HG02870 (cell line): ENCODE measurements around the gene MAPK8IP3.
"Not testable (repeated sequence)": the region's sequence is repeated elsewhere in the genome, so short reads cannot be mapped to it uniquely, and the experiment has no call there.

ENCODE experiments used
- ATAC-seq: cut with Tn5 transposase; IDR thresholded peaks from one replicate; pipeline ENCODE4 v1.9.1; 2021; ENCODE audit warnings: mild to moderate bottlenecking, moderate library complexity; ENCODE audit not compliant: unreplicated experiment

Gene MAPK8IP3

GRCh38 chr16:1732071-1732470 is 26.1 kb downstream of the MAPK8IP3 start:
- no peak for ATAC-seq

- not testable (repeated sequence) for ATAC-seq
These were observed 26.6 kb downstream of the MAPK8IP3 start for GRCh38 chr16:1732551-1732987.

DNA sequence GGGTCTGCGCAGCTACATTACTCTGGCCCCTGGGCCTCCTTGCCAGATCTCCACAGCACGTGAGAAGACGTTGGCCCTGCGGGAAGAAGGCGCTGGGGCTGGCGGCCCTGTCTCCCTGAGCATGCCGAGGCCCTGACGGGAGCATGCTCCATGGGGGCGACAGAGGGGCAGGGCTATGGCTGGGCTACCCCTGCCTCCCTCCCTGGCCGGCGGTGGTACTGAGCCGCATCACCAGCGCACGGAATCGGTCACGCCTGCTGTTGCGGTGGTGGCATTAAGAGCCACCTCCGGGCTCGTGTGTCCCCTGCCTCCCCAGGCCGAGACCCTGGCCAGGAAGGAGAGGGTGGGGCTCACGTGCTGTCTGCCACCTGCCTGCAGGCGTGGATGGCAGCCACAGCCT is 28.1 kb downstream of the MAPK8IP3 start:
- ATAC-seq, result no peak

GRCh38 chr16:1734816-1735215 is 28.8 kb downstream of the MAPK8IP3 start:
- no peak for ATAC-seq

- no peak for ATAC-seq
These were observed 34.2 kb downstream of the MAPK8IP3 start for GRCh38 chr16:1740234-1740633.

DNA sequence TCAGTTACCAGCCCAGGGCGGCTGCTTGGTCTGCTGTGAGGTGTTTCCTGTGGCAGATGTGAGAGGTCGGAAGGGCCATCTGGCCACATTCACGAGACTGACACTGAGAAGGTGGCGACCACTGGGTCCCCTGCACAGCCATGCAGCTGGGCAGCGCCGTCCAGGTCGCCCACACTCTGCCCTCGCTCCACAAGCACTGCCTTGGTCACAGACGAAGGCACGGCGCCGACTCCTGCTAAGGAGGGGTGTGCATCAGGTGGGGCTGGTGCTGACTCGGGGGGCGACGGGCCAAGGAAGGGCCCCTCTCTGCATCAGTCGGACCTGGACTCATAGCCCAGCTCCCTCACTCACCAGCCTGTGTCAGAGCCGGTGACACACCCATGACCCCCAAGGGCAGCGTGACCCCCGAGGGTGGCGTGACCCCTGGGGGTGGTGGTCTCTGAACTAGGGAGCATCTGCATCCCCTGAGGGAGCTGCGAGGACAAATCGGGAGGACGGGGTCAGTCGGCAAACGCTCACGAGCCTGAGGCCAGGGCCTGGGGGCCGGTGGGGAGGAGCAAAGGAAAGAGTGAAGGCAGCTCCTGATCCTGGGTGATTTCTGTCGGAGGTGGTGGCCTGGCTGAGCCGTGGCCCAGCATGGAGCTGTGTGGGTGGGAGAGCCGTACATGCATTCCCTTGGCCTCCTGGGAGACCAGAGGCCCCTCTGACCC is 34.9 kb downstream of the MAPK8IP3 start:
- ATAC-seq, result no peak

GRCh38 chr16:1741553-1742165 is 35.7 kb downstream of the MAPK8IP3 start:
- no peak for ATAC-seq

DNA sequence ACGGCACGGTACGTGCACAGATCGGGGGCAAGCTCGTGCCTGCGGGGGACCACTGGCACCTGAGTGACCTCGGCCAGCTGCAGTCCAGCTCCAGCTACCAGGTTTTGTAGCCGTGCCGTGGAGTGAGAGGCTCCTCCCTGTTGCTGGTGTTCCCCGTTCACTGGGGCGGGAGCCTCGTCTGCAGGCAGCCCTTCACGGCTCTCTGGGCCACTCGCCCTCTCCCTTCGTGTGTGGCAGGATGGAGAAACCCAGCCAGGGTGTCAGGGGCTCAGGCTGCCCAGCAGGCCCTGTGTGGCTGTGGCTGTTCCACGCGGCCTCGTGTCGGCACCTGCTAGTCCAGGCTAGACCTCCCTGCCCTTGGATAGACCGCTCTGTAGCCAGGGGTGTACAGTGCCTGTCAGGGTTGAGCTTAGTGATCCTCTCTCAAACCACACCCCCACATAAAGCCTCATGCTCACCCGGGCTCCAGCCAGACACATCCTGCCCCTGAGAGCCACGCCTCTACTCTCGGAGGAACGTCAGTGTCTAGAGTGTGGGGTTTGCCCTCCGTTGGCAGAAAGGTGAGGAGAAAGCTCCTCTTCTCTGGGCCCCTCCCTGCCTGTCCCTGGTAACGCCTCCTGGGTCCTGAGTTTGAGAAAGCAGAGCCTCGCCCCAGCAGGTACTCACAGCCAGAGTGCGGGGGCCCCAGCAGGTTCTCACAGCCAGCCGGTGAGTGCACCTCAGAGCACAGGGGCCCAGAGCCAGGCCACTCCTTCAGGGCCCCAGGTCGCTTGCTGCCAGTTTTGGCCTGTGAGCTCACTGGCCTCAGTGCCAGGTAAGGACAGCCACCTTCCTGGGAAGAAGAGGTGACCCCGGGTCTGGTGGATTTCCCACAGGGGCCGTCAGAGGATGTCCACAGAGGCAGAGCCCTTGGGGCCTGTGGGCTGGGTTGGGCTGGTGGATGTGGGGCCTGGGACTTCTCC is 37.7 kb downstream of the MAPK8IP3 start:
- no peak for ATAC-seq

DNA sequence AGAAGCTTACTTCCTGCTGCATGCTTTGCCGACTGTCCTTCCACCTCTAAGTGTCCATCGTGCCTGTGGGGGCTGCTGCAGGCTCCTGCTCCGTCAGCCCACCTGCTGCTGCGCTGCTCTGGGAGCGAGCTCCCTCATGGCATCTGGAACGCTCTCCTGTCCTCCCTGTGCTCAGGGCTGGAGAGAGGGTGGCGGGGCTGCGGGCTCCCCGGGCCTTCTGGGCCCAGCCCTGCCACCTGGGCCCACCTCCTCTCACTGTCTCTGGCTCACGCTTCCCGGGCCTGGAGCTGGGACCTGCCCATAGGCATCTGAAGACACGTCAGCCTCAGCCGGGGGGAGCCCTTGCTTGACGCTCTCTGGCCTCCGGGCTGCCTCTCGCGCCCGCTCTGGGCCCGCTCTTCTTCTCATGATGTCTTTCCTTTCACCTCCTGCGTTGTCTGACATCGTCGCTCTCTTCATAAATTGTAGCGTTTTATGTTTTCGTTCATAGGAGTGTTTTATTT is 38.4 kb downstream of the MAPK8IP3 start:
- ATAC-seq, result no peak

DNA sequence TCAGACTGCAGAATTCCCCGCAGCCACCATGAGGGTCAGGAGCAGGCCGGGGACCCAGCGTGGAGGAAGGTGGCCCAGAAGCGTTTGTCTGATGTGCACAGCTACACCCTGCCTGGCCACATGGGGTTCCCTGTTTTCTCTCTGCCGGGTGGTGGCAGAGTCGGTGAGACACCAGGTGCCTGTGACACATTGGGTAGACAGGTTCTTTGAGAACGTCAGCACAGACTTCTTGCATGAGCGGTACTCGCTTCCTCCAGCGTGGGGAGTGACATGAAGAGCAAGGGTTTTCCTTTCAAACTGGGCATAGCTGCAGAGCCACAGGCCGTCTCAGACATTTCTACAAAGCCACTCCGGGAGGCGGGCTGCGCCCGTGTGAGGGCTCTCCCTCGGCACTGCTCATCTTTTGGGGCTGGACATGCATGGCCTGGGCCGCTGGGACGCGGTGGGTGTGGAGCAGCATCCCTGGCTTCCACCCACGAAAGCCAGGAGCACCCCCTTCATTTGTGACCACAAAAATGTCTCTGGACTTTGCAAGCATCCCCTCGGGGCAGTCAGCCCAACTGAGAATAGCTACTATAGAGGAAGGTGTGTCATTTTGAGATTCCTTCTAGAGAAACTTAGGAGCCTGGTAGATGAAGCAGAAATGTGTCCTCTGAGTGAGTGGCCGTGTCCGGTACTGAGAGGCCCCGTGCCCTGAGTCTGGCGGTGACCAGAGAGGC is 39.3 kb downstream of the MAPK8IP3 start:
- ATAC-seq, result no peak

- no peak for ATAC-seq
These were observed 40.1 kb downstream of the MAPK8IP3 start for GRCh38 chr16:1745900-1746692.

- no peak for ATAC-seq
These were observed 40.7 kb downstream of the MAPK8IP3 start for GRCh38 chr16:1746693-1747195.

DNA sequence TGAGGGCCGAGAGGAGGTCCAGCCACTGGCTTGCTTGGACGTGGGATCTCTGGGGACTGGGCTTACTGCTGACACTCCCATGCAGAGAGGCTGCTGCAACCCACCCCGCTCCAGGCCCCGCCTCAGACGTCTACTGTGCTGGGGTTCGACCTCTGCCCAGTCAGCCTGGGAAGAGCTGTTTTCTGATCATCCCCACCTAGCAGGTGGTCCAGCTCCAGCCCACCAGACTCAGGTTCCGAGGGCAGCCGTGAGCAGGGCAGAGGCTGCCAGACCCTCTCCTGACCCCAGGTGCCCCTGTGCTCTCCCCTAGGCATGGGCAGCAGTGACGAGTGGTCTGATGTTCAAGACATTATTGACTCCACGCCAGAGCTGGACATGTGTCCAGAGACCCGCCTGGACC is 41.9 kb downstream of the MAPK8IP3 start:
- ATAC-seq, result no peak

DNA sequence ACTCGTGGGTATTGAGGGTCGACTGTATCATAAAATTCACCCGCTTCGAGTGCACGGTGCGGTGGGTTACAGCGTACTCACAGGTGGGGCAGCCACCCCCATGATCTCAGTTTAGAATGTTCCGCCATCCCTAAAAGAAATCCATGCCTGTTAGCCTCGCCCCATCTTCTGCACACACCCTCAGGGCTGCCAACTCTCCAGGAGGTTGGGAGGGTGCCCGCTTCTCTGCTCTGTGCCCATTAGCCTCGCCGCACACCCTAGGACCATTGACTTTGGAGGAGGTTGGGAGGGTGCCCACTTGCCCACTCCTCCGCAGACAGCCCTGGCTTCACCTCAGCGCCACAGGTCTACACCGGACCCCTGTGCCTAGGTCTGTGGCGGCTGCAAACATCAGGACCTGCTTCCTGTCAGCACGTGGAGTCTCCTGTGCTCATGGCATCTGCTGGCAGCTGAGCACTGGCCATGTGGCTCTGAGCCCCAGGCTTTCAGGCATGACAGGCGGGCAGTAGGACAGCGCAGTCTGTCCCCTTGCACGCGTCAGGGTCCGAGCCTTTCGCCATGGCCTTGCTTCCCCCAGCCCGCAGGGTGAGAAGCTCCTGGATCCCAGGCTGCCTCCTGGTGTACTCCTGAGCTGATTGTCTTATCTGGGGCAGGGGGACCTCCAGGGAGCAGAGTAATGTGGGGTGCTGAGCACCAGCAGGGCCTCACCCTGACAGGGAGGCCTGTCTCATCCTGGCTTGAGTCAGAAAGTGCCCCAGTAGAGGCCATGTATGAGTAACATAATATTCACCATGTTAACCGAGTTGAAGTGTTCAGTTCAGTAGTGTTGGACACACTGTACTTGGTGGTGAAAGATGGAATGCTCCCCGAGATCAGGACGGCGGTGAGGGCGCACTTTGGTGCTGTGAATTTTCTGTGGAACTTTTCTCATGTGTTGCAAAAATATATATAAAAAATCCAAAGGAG is 43.4 kb downstream of the MAPK8IP3 start:
- no peak for ATAC-seq

DNA sequence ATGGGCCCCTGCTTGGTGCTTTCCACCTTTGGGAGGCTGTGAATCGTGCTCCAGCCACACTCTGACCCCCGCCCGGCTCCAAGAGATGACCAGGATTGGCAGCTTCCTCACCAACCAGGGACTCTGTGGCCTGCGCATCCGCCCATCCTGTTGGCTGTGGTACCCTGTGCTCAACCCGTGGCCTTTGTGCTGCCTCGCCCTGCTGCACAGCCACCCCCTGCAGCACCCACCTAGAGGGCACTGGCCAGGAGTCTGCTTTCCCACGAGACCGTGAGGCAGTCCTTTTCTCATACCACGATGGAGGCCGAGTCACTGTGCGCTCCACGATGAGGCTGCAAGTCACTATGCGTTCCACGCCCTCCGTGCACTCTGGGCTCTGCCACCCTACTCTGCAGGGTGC is 46.0 kb downstream of the MAPK8IP3 start:
- ATAC-seq, result no peak

DNA sequence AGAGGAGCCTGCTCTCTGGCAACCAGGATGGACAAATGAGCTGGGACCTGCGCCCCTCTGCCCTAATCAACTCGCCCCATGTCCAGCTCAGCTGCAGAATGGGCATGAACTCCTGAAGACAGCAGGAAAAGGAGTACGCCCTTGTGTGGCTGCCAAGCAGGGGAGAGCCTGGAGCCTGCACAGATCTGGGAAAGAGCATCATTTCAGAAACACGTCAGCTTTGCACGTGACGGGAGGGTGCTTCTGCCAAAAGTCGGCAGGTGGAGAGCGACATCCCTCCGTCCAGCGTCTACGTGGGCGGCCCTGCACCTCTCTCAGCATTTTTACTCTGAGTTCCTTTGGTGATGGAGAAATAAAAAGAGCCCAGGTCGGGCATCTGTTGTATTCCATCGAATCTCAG is 46.9 kb downstream of the MAPK8IP3 start:
- no peak for ATAC-seq

DNA sequence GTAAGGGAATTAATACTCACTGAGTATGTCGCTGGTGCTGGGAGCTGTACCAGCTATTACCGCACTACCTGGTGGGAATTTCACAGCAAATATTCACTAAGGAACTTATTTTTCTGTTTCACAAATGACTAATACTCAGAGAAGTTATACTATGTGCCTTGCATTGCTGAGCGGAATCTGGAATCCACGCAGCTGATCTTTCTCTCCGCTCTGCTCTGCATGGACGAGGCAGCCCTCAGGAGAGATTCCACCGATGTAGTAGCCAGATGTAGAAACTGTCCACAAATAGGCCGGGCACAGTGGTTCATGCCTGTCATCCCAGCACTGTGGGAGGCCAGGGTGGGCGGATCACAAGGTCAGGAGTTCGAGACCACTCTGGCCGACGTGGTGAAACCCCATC is 48.2 kb downstream of the MAPK8IP3 start:
- ATAC-seq, result no peak

DNA sequence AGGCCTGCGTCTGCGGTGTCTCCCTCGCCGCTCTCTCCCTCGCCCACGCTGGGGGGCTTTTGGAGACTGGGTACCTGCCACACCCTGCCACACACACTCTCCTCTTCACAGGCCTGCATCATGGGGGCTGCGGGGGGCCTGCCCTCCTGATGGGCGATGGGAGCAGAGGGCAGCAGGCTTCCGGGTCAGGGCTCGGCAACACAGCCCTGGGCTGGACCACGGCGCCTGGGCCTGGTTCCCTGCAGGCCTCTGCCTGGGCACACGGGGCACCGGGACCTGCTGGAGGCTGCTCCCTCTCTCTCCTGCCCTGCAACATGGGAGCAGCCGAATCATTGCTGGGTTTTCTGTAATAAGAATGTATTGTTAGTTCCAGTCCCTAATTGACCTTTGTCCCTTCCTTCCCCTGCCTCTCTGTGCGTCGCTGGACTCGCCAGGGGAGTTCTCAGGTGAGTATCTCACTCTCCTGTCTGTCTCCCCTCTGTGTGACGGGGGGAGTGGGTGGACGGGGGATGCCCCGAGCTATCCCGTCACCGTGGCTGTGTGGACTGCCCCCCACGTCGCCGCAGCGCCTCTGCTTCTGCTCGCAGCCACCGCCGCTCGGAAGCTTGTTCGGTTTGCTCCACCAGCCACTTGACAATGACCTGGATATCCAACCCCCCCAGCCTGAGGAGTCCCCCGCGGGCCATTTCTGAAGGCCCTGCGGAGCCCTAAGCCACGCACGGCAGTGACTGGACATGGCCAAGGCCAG is 51.9 kb downstream of the MAPK8IP3 start:
- no peak for ATAC-seq
